HL-60/S4 (cell line): ENCODE data around the gene IPPK.

Experiments
- in situ Hi-C: fragments of 300-500 bp; cut with MboI; formaldehyde crosslinking; loops from 2 replicates; pipeline ENCODE4 v1.14.3; 2022; ENCODE audit warnings: low sequenced_read_pairs

IPPK gene

DNA sequence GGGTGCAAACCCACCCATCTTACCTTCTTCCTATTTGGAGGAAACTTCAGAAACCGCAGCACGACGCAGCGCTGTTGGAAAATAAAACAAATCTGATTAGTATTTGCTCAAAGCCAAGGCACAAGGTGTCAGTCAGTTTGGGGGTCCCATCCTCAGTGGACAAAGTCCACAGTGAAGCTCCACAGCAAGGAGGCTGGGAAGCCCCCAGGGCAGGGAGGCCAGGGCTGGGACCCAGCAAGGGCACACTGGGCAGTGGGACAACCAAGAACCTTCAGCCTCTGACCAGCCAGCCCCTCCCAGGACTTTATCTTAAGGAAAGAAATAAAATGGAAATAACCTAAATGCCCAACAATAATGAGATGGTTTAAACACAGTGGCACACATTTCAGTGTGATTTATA lies 11.3 kb downstream of the IPPK start:
- in situ Hi-C loops = no loop called here

DNA sequence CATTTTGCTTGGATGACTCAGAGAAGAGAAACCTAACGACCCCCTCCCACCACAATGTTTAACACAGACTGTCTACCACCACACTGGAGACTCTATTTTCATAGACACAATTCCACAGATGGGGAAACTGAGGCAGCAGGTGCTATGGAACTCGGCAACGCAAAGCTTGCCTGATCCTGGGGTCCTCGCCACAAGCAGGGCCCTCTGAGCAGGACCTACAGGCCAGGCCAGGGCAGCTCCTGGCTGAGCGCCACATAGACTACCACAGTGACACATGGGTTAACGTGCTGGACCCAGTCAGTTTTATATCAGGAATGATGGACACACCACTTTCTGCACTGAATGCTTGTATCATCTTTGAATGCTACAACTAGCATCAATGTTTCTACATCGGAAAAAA lies 11.8 kb downstream of the IPPK start:
- in situ Hi-C loops = no loop called here

DNA sequence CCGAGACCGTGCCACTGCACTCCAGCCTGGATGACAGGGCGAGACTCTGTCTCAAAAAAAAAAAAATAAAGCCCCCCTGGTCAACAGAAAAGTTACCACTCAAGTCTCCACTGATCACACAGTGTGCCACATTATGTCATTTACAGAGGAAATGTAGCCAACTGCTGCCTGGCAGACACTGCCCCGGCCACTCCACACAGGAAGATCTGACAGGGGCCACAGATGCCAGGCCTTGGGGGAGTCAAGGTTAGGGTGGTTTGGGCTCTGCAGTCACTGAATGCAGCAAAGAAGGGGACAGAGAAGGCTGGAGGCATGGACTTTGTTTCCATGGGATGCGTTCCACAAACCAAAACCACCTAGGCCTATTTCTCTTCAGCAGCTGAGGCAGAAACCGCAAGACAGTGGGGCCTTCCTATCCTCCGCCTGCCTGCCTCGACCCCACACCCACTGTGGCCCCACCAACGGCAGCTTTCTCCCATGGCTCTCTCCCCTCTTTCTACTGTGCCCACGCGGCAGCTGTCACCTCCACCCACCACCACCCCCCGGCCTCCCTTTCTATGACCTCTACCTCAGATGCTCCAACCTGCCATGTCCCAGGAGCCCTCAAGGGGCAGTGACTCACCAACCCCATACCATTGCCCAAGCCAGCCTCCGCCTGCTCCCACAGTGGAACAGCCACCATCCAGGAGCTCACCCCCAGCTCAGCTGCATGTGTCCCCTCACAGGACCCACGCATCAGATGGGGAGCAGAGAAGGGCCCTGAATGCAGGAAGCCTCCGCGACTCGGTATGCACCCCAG lies 12.4 kb downstream of the IPPK start:
- in situ Hi-C loops = no loop called here

DNA sequence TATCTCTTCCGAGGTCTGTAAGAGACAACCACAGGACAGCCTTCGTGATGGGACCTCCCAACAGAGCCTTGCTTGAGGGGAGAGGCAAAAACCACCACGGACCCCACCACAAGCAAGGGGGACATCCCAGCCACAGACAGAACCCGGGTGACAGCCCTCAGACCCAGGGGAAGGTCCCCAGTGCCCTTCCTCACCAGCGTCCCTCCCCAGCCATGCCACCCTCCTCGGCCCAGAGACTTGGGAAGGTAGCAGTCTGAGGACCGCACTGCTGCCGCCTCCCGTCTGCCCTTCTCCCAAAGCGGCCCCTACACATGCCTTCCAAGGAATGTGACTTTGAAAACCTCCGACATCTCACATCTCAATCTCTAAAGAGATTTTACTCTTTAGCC lies 13.4 kb downstream of the IPPK start:
- in situ Hi-C loops = no loop called here

DNA sequence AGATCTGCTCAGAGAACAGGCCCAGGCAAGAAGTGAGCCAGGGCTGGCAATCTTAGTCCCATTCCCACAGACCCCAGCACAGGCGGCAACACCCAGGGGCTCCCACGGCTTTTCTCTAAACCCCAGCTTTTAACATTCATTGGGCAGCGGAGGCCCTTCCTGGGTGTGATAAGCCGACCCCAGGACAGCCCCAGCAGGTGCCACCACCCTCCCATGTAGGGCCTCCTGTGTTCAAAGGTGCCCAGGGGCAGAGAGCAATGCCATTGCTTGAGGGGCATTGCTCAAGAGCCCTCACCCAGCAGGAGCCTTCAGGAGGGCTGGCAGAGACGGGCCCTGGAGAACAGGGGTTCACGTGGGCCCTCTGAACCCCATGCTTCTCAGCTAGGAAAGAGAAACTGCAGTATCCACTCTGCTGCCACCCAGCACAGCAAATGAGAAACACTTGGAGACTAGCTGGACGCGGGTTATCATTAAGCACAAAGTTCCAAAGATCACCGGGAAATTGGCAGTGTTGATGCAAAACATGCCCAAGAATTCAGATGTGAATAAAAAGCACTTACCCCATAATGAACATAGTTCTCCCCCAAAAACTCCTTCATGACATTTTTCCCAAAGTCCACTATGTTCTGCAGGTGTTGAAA lies 13.9 kb downstream of the IPPK start:
- in situ Hi-C loops = no loop called here

DNA sequence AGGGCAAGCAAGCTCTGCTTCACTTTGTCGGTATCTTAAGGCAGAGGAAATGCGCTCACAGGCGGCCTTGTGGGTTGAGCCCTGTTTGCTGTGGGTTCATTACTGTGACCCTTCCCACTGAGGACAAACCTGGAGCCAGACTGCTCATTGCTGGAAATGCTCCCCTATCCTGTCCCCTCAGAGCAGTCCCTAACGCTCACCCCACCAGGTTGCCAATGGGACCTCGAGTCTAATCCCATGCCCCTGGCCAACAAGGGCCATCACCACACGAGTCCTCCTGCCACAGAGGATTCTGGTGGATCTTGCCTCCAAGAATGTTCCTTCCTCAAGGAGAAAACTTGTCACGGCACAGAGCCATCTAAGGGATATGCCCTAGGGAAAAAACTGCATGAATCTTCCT lies 14.6 kb downstream of the IPPK start:
- in situ Hi-C loops = no loop called here

DNA sequence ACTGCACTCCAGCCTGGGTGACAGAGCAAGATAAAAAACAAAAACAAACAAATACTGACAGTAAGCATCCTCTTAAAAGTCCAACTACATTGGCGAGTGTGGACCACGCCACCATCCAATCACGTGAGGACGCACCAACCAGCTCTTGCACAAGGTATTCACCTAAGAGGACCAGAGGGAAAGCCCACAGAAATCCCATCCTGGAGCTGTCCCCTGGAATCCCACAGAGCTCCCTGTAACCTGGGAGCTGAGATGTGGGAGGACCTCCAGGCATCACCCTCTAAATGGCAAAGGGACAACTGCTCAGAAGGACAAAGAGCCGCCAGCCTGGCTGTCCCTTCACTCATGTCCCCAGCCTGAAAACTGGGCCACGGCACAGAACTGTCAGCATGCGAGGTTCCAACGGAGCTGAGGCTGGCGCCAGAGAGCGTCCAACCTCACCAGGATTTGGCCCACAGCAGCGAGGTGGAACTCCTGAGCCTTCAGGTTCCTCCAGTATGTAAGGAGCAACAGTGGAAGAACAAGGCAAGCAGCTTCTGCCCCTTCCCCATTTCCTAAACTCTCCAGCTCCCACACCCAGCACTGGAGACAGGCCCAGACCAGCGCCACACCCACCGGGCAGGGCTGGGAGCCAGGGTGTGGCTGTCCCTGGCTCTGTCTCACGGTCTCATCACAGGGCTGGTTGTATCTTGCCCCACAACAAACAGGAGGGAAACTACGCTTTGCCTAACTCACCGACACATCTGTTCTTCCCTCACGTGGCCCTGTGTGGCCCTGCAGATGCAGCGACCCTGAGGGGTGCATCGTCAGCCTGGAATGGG lies 15.2 kb downstream of the IPPK start:
- in situ Hi-C loops = no loop called here

DNA sequence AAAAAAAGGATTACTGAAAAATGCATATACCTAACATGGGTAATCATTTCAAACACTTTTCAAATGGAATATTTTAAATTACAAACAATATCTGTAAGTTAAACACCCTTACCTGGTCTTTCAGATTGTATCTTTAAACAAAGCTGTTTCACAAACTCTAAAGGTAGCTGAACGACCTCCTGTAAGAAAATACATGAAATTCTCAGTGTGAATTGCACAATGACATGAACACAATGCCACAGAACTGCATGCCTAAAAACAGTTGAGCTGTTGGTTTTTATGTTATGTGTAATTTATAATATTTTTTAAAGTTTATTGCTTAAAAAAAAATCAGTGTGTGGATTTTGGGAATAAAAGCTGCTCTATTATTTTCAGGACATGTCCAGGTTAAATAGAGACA lies 17.5 kb downstream of the IPPK start:
- in situ Hi-C loops = no loop called here

DNA sequence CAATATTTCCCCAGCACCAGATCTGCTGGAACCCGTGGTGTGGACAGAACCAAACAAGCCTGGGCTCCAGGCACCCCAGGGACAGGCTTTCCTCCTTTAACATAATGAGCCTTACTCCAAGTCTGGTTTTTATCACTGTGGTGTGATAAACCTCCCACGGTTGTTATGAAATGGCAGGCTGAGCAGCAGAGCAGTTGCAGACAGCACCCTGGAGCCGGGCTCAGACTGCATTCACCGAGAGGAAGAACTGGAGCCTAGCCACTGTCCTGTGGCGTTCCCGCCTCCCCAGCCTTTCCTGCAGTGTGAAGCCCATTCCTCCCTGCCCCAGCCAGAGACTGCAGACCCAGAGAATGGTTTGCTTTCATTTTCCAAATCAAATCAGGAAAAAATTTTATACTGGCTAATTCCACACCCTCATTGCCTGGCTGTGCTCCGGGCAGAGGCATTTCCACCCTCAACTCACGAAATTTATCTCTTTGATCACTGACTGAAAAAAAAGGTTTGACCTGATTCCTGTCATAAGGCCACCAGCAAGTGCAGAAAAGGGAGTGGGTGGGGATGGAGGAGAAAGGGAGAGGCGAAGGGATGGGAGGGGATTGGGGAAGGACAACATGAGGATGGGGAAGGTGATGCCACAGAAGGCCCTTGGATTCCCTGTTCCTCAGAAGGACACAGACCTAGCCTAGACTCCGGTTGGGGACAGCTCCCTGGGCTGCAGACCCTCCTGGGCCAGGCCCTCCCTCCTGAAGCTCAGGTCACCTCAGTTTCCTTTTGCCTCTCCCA lies 18.9 kb downstream of the IPPK start:
- in situ Hi-C loops = no loop called here

DNA sequence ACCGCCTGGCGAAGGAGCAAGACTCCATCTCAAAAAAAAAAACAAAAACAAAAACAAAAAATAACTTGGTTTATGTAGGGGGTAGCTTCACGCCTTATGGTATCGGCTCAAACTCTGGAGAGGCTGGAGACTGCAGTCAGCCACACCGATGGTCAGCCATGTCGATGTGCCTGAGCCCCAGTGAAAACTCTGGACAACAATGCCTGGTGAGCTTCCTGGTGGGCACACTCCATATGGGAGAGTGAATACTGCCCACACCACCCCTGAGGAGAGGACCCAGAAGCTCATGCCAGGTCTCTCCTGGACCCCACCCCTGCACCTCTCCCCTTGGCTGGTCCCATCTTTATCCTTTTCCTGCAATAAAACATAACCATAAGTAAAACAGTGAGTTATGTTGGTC lies 19.6 kb downstream of the IPPK start:
- in situ Hi-C loops = no loop called here

DNA sequence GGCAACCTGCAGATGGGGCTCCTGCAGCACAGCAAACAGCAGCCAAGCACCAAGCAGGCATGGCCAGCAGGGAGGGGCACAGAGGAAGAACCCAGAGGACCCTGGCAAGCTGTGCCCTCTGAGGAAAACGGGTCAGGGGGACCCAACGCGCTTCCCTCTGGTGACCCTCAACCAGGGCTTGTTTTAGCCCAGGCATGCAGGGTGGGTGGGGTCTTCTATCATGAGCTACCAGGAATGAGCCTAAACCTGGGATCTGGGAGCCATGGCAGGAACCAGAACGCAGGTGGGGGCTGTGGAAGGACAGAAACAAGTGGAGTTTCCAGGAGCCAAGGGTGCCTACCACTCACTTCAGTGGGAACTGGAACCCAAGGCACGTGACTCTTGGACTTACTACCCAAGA lies 20.9 kb downstream of the IPPK start:
- in situ Hi-C loops = no loop called here

DNA sequence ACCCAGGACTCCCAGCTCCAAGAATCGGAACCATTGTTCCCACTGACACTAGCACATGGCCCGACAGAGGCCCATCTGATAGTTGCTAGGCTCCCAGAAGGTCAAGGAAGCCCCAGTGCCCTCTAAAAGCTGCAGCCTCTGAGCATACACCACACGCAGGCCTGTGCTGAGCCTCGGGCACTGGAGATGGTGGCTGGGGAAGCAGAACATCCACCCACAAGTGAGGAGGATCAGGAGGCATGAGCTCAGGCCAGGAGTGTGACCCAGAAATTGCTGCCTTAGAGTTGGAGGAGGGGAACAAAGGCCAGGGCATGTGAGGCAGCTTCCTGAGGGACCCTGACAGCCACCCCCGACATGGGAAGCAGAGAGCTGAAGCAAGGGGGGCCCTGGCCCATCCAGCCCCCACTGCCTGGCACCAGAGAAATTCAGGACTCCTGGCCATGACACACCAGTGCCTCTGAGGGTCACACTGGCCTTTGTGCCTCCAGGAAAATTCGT lies 21.4 kb downstream of the IPPK start:
- in situ Hi-C loops = no loop called here

DNA sequence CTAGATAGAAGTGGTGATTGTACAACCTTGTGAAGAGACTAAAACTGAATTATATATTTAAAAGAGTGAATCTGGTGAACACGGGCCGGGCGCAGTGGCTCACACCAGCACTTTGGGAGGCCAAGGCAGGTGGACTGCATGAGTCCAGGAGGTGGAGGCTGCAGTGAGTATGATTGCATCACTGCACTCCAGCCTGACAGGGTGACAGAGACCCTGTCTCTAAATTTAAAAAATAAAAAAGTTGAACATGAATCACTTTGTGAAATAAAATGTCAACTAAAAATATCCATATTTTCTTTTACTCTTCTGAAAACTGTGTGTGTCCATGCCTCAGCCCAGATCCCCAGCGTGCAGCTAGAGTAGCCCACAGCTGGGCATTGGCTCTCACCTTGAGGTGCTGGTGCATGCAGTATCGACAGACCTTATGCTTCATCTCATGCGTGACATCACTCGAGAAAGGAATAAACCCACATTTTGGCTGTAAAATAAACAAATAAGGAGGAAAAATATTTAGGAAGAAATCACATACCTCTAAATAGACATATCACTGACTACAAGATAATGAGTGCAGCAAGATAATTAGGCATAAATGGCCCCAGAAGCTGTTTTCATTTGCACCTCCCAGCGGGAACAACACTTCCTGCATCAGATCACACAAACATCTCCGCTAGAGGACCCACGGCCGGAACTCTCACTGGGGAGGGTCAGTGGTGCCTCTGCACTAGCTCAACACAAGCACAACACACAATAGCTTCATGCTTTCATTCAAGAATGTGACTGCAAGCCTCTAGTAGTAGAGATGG lies 22.1 kb downstream of the IPPK start:
- in situ Hi-C loops = no loop called here

DNA sequence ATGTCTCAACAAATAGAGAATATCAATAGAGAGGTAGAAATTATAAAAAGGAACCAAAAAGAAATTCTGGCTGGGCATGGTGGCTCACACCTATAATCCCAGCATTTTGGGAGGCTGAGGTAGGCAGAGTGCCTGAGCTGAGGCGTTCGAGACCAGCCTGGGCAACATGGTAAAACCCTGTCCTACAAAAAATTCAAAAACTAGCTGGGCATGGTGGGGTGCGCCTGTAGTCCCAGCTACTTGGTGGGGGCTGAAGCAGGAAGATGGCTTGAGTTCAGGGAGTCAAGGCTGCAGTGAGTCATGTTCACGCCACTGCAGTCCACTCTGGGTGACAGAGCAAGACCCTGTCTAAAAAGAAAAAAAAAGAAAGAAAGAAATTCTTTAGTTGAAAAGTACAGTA lies 24.9 kb downstream of the IPPK start:
- in situ Hi-C loops = no loop called here

DNA sequence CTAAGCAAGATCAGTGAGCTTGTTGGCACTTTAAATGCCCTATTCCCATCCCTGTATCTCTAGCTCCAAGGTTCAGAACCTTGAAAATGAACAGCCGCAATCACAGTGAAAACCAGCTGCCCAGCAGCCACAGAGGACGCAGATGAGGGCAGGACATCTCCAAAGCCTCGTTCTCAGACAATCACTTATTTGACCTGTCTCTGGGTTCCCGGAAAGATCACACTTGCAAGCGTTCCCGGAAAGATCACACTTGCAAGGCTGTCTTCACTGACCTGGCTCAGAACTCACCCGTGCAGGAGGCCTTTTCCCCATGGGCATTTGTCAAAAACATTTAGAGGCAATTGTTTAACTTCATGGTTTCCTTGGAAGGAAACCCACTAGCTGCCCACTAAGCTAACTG lies 25.7 kb downstream of the IPPK start:
- in situ Hi-C loops = no loop called here

DNA sequence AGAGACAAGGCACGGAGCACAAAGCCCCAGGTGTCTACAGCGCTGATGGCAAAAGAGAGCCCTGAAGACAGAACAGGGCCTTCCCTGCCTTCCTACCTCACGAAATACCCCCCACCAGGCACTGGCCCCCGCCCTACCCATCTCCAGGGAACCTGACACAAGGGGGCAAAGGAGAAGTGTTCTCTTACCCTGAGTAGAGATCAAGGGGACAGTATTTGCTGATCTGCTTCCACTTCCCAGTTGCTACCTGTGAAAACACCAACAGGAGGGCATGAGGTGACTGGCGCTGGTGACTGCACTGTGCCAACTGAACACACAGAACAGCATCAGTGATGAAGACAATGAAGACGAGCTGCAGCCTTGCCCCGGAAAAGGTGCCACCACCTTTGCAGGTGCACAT lies 27.4 kb downstream of the IPPK start:
- in situ Hi-C loops = no loop called here

DNA sequence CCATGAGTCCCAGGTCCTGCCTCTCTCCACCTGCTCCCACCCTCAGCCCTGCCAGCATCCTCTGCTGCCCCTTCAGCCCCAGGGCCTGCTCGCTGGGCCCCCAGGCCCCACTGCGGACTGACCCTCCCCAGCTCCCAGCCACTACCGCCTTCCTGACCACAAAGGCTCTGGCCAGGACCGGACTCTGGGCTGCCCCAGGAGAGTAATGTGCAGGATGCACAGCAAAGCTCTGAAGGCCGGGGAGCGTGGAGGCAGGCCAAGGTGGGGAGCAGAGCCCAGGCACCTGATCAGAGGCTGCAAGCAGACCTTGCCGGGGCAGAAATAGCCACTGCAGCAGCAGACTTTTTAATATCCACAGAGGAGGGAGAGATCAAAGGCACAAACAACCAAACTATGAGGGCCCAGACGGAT lies 27.9 kb downstream of the IPPK start:
- in situ Hi-C loops = no loop called here

DNA sequence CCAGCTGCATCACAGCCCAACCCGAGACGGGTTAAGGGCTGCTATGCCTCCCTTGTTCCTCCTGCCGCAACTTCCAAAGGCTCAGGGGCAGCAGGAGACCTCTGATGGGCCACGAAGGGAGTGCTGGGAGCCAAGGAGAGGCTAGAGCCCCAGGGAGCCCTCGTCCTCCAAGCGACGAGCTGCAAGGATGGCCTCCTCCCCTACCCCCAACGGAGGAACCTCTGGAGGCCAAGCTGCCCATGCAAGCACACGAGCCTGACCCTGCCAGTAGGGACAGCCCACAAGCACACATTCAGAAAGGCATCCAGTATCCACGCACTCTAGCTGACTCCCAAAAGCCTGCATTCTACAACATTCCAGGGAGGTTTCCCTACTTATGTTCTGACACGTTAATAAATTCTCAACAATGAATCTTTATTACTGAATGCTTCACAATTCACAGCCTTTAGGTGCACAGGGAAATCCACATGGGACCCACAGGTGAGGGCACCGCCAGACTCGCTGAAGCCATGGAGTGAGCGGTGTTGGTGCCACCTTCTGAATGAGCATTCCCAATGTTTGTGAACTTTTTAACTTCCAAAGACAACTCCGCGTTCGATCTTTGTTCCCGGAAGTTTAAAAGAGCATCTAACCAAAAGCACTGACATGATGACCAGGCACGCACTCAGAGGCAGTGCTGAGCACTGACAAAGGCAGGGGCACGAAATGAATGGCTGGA lies 28.7 kb downstream of the IPPK start:
- in situ Hi-C loops = no loop called here

DNA sequence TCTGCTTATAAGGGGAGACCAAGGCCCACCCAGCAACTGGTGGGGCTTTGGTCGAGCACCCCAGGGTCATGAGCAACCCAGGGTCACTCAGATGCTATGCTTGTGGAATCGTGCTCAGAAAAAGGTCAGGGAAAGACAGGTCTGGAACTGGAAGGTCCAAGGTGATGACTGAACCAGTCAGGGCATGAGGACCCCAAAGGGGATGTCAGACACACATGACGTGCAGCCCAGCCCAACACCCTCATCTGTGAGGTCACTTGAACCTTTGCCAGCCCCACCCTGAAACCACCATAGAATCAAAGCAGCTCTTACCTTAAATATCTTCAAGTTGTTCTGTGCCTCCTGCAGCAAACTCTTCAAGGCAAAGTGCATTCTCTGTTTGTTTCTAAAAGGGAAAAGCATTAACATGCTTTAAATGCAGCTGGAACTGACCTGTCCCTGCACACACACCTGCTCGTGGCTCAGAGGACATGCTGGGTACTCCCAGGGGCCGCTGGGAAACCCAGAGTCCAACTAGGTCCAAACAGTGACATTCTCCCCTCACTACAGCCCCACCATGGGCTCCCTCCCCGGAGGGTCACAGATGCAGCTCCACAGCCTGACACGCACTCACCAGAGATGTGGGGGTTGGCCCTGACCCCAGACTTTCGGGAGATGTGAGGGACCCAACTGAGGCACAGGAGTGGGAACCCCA lies 29.4 kb downstream of the IPPK start:
- in situ Hi-C loops = no loop called here
